K562 (cell line): ENCODE data around the gene MLXIPL. TPM values are rescaled to one million over a fixed set of nuclear protein-coding genes. Genes with fewer than 3 reads are reported as not detected.

ENCODE experiments used
- BCL6 ChIP-seq: fragments of 250-450 bp; sonication (Bioruptor Pico); IDR thresholded peaks from 2 replicates; pipeline ENCODE4 v1.4.0; 2020
- BRF1 ChIP-seq: IDR thresholded peaks from 3 replicates; pipeline ENCODE4 v1.6.1; 2011; ENCODE audit warnings: borderline replicate concordance, mild to moderate bottlenecking; ENCODE audit not compliant: insufficient read length; ENCODE audit errors: extremely low read depth
- CBFA2T3 ChIP-seq: fragments of 450-650 bp; IDR thresholded peaks from 2 replicates; pipeline ENCODE4 v1.6.1; 2017
- CGGBP1 ChIP-seq: fragments of 250-450 bp; sonication (Bioruptor Pico); IDR thresholded peaks from 2 replicates; pipeline ENCODE4 v1.9.0; 2021; ENCODE audit warnings: mild to moderate bottlenecking
- EP300 ChIP-seq: IDR thresholded peaks from 2 replicates; pipeline ENCODE4 v1.6.1; 2012; ENCODE audit warnings: low read length, improper control_type of control experiment
- PHF21A ChIP-seq: fragments of 450-650 bp; IDR thresholded peaks from 2 replicates; pipeline ENCODE4 v1.6.1; 2017; ENCODE audit warnings: low read depth, borderline replicate concordance
- RBM15 ChIP-seq: fragments of 200-400 bp; formaldehyde crosslinking; IDR thresholded peaks from 2 replicates; pipeline ENCODE4 v1.6.1; 2018; ENCODE audit warnings: mild to moderate bottlenecking, low read length, moderate library complexity; ENCODE audit not compliant: insufficient read depth
- SIX5 ChIP-seq, 2 experiments: IDR thresholded peaks; 2 replicates each; pipeline ENCODE4 v1.6.1; 2011; ENCODE audit warnings: low read length in 2 of 2, borderline replicate concordance in 1 of 2, low read depth in 1 of 2, mild to moderate bottlenecking in 1 of 2, moderate library complexity in 1 of 2; ENCODE audit not compliant: insufficient read depth in 1 of 2
- YBX1 ChIP-seq: fragments of 450-650 bp; IDR thresholded peaks from 2 replicates; pipeline ENCODE4 v1.7.1; 2016; ENCODE audit warnings: mild to moderate bottlenecking
- ZKSCAN8 ChIP-seq: fragments of 200-800 bp; sonication (Bioruptor generic); IDR thresholded peaks from 2 replicates; pipeline ENCODE4 v1.6.1; 2016; ENCODE audit warnings: missing genetic modification characterization, missing compliant biosample characterization
- ZNF224 ChIP-seq: sonication (generic); formaldehyde crosslinking; IDR thresholded peaks from 2 replicates; pipeline ENCODE4 v1.8.0; 2022; ENCODE audit warnings: mild to moderate bottlenecking, missing genetic modification reagents
- ZNF551 ChIP-seq: fragments of 250-450 bp; sonication (Bioruptor Pico); IDR thresholded peaks from 2 replicates; pipeline ENCODE4 v1.5.0; 2021; ENCODE audit warnings: mild to moderate bottlenecking, moderate library complexity
- polyA plus RNA-seq, 8 experiments: library from polyadenylated mRNA; depleted of rRNA in 4 of 8; stranded (reverse) in 5 of 8; unstranded in 3 of 8; fragments of >200 nt; fragmentation: Nextera tagmentation in 2 of 8; fragmentation: Illumina TruSeq in 1 of 8; extraction: Ambion mirVana in 2 of 8; extraction: Trizol in 1 of 8; gene quantifications; 2 replicates each; pipeline versions ENCODE4 v1.2.1 to v1.2.3, GENCODE V29; 2011 to 2014; ENCODE audit warnings: inconsistent platforms in 1 of 8, missing spikeins in 1 of 8
- total RNA-seq, 7 experiments: library from RNA; depleted of rRNA in 6 of 7; stranded (reverse); fragments of >200 nt in 6 of 7; fragmentation: Illumina TruSeq in 2 of 7; extraction: Trizol in 2 of 7; gene quantifications; 2 replicates each; pipeline versions ENCODE4 v1.2.1 to v1.2.3, GENCODE V29; 2011 to 2021; ENCODE audit warnings: low replicate concordance in 1 of 7
- TF ChIP-seq, protein P1 (sequence below): IDR thresholded peaks from 2 replicates; pipeline ENCODE4 v1.6.1; 2012; ENCODE audit warnings: low read depth, low read length, improper control_type of control experiment, borderline replicate concordance
- TF ChIP-seq, protein P2 (sequence below): fragments of 450-650 bp; formaldehyde crosslinking; IDR thresholded peaks from 2 replicates; pipeline ENCODE4 v1.4.0; 2020; ENCODE audit warnings: mild to moderate bottlenecking, moderate library complexity
- TF ChIP-seq, protein P3 (sequence below), 2 experiments: fragments of 450-650 bp in 1 of 2; sonication (generic) in 1 of 2; formaldehyde crosslinking in 1 of 2; IDR thresholded peaks; 2 replicates each; pipeline versions ENCODE4 v1.7.1 to v1.9.0; 2016 to 2022; ENCODE audit warnings: inconsistent platforms in 1 of 2, mild to moderate bottlenecking in 1 of 2, missing genetic modification reagents in 1 of 2

MLXIPL gene
- total and polyA plus RNA-seq, 9 of the 15 experiments (the other 6 are each of a cell fraction or from before 2014, with no cell fraction given): 0.11 to 18.4 (median 1.4) TPM

- TF ChIP-seq, protein P1, sequence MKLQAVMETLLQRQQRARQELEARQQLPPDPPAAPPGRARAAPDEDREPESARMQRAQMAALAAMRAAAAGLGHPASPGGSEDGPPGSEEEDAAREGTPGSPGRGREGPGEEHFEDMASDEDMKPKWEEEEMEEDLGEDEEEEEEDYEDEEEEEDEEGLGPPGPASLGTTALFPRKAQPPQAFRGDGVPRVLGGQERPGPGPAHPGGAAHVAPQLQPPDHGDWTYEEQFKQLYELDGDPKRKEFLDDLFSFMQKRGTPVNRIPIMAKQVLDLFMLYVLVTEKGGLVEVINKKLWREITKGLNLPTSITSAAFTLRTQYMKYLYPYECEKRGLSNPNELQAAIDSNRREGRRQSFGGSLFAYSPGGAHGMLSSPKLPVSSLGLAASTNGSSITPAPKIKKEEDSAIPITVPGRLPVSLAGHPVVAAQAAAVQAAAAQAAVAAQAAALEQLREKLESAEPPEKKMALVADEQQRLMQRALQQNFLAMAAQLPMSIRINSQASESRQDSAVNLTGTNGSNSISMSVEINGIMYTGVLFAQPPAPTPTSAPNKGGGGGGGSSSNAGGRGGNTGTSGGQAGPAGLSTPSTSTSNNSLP: peak; percentile 60; the same call in 1 of the 2 replicates
- 0 out of 2 replicates have a peak, but pooled peaks have one; percentile 22 for TF ChIP-seq PHF21A
- no peak for TF ChIP-seq SIX5 (IDR thresholded peaks at IDR 0.05; ENCODE audit: borderline replicate concordance in 1 of 2, insufficient read depth in 1 of 2, low read depth in 1 of 2, low read length in 2 of 2)
- peak; percentile 6; the same call in 1 of the 2 replicates for TF ChIP-seq ZKSCAN8 (CRISPR knock-in tag)
- TF ChIP-seq ZNF551 (CRISPR knock-in tag): no peak
- TF ChIP-seq, protein P2, sequence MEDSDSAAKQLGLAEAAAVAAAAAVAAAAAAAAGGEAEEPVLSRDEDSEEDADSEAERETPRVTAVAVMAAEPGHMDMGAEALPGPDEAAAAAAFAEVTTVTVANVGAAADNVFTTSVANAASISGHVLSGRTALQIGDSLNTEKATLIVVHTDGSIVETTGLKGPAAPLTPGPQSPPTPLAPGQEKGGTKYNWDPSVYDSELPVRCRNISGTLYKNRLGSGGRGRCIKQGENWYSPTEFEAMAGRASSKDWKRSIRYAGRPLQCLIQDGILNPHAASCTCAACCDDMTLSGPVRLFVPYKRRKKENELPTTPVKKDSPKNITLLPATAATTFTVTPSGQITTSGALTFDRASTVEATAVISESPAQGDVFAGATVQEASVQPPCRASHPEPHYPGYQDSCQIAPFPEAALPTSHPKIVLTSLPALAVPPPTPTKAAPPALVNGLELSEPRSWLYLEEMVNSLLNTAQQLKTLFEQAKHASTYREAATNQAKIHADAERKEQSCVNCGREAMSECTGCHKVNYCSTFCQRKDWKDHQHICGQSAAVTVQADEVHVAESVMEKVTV: peak; percentile 64; the same call in 1 of the 2 replicates
- TF ChIP-seq EP300: peak; percentile 88
- TF ChIP-seq RBM15: no peak
- TF ChIP-seq ZNF224 (CRISPR knock-in tag): no peak
- TF ChIP-seq YBX1: no peak
- TF ChIP-seq CBFA2T3: peak; percentile 98
- TF ChIP-seq BRF1: no peak
- TF ChIP-seq, protein P3, sequence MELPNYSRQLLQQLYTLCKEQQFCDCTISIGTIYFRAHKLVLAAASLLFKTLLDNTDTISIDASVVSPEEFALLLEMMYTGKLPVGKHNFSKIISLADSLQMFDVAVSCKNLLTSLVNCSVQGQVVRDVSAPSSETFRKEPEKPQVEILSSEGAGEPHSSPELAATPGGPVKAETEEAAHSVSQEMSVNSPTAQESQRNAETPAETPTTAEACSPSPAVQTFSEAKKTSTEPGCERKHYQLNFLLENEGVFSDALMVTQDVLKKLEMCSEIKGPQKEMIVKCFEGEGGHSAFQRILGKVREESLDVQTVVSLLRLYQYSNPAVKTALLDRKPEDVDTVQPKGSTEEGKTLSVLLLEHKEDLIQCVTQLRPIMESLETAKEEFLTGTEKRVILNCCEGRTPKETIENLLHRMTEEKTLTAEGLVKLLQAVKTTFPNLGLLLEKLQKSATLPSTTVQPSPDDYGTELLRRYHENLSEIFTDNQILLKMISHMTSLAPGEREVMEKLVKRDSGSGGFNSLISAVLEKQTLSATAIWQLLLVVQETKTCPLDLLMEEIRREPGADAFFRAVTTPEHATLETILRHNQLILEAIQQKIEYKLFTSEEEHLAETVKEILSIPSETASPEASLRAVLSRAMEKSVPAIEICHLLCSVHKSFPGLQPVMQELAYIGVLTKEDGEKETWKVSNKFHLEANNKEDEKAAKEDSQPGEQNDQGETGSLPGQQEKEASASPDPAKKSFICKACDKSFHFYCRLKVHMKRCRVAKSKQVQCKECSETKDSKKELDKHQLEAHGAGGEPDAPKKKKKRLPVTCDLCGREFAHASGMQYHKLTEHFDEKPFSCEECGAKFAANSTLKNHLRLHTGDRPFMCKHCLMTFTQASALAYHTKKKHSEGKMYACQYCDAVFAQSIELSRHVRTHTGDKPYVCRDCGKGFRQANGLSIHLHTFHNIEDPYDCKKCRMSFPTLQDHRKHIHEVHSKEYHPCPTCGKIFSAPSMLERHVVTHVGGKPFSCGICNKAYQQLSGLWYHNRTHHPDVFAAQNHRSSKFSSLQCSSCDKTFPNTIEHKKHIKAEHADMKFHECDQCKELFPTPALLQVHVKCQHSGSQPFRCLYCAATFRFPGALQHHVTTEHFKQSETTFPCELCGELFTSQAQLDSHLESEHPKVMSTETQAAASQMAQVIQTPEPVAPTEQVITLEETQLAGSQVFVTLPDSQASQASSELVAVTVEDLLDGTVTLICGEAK (IDR thresholded peaks at IDR 0.05): no peak
- TF ChIP-seq, protein P3 (CRISPR knock-in tag; IDR thresholded peaks at IDR 0.05): no peak
- TF ChIP-seq CGGBP1 (CRISPR knock-in tag): no peak
- TF ChIP-seq BCL6: no peak
Measured at GRCh38 chr7:73612598-73613269, 11.6 kb downstream of the MLXIPL start (continued).
